ENCODE measurements around the gene RABL2B. TPM values are rescaled to one million over a fixed set of nuclear protein-coding genes. Genes with fewer than 3 reads are reported as not detected.

The RABL2B gene
- total RNA-seq, 1 donor from 2014 or later = 37.7 TPM

- intact Hi-C loops (cut with micrococcal nuclease) = no loop called here
- Mint-ChIP-seq H3K27ac (no peak overlapping the region), H3K4me1 (no peaks in the 10 kb centered on the region), H3K27me3 (no peaks in the 10 kb centered on the region), H3K36me3 (ENCODE audit: low read depth) (no peaks in the 10 kb centered on the region), H3K9me3 (no peaks in the 10 kb centered on the region), H3K4me3 (no peak overlapping the region)
- no peak for DNase-seq
Measured at GRCh38 chr22:50722048-50722701, 61.3 kb downstream of the RABL2B start.

DNA sequence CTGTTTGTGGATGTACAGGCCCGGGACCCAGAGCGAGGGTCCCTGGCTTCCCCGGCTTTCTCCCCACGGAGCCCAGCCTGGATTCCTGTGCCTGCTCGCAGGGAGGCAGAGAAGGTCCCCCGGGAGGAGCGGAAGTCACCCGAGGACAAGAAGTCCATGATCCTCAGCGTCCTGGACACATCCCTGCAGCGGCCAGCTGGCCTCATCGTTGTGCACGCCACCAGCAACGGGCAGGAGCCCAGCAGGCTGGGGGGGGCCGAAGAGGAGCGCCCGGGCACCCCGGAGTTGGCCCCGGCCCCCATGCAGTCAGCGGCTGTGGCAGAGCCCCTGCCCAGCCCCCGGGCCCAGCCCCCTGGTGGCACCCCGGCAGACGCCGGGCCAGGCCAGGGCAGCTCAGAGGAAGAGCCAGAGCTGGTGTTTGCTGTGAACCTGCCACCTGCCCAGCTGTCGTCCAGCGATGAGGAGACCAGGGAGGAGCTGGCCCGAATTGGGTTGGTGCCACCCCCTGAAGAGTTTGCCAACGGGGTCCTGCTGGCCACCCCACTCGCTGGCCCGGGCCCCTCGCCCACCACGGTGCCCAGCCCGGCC, 62.1 kb downstream of the RABL2B start:
- intact Hi-C loops (cut with micrococcal nuclease) = no loop called here
- no peak for DNase-seq
- Mint-ChIP-seq H3K27ac (no peak overlapping the region), H3K27me3 (no peaks in the 10 kb centered on the region), H3K36me3 (ENCODE audit: low read depth) (no peaks in the 10 kb centered on the region), H3K4me3 (no peak overlapping the region), H3K4me1 (no peaks in the 10 kb centered on the region), H3K9me3 (no peaks in the 10 kb centered on the region)

GRCh38 chr22:50720301-50721256, 62.9 kb downstream of the RABL2B start:
- Mint-ChIP-seq H3K36me3 (ENCODE audit: low read depth) (no peaks in the 10 kb centered on the region), H3K9me3 (no peaks in the 10 kb centered on the region), H3K27me3 (no peaks in the 10 kb centered on the region), H3K4me1 (no peaks in the 10 kb centered on the region), H3K27ac (no peak overlapping the region), H3K4me3 (no peak overlapping the region)
- intact Hi-C loops (cut with micrococcal nuclease) = no loop called here
- no peak for DNase-seq

- Mint-ChIP-seq H3K4me3 (no peak overlapping the region), H3K27me3 (no peaks in the 10 kb centered on the region), H3K9me3 (no peaks in the 10 kb centered on the region), H3K4me1 (no peaks in the 10 kb centered on the region), H3K36me3 (ENCODE audit: low read depth) (no peaks in the 10 kb centered on the region), H3K27ac (no peak overlapping the region)
- DNase-seq = no peak
- intact Hi-C loops (cut with micrococcal nuclease) = no loop called here
Measured at GRCh38 chr22:50719814-50720300, 63.6 kb downstream of the RABL2B start.

DNA sequence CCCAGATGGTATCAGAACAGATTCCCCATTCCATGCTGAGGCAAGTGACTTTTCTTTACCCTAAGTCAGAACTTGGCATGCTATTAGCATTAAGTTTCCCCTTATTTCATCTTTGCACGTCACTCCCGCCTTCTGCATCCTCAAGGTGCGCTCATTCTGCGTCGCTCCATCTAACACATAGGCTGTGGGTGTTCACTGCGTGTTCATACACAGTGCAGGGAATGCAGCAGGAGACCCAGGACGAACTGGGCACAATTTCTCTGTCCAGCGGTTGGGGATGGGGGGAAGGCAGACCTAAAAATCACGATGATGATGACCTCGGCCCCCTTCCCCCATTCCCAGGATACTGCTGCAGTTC, 65.1 kb downstream of the RABL2B start:
- DNase-seq = no peak
- Mint-ChIP-seq H3K4me3 (no peak overlapping the region), H3K9me3 (no peaks in the 10 kb centered on the region), H3K4me1 (no peaks in the 10 kb centered on the region), H3K36me3 (ENCODE audit: low read depth) (no peaks in the 10 kb centered on the region), H3K27me3 (no peaks in the 10 kb centered on the region), H3K27ac (no peak overlapping the region)
- intact Hi-C loops (cut with micrococcal nuclease) = no loop called here

- no peaks in the 10 kb centered on the region for H3K4me1 Mint-ChIP-seq
- H3K4me3 Mint-ChIP-seq = no peak overlapping the region
- no peak overlapping the region for H3K27ac Mint-ChIP-seq
- H3K36me3 Mint-ChIP-seq (ENCODE audit: low read depth) = no peaks in the 10 kb centered on the region
- H3K9me3 Mint-ChIP-seq = no peaks in the 10 kb centered on the region
- DNase-seq = no peak
- intact Hi-C loops (cut with micrococcal nuclease) = no loop called here
- H3K27me3 Mint-ChIP-seq = no peaks in the 10 kb centered on the region
Measured at GRCh38 chr22:50717709-50718351, 65.6 kb downstream of the RABL2B start.

Other genes with a start within 250 kb of the RABL2B start
- gene KLHDC7B, start 237.7 kb downstream of the RABL2B start, total RNA-seq = 5.3 and 6.8 TPM in 2 replicates
- 0.69 TPM in 1 of 2 replicates, not detected in the other for gene SYCE3, start 220.7 kb downstream of the RABL2B start, total RNA-seq
- gene CPT1B, start 205.2 kb downstream of the RABL2B start, total RNA-seq = 63.1 and 71.5 TPM in 2 replicates
- gene CHKB, start 200.8 kb downstream of the RABL2B start, total RNA-seq = 83.2 and 84.7 TPM in 2 replicates
- 0.19 TPM in 2 replicates for gene MAPK8IP2, start 182.8 kb downstream of the RABL2B start, total RNA-seq
- gene ARSA, start 155.5 kb downstream of the RABL2B start, total RNA-seq = 20.6 and 22.1 TPM in 2 replicates
- gene SHANK3, start 110.8 kb downstream of the RABL2B start, total RNA-seq = 0.17 and 0.21 TPM in 2 replicates
- not detected in 2 replicates for gene ACR, start 45.4 kb downstream of the RABL2B start, total RNA-seq